ENCODE measurements around the gene SMARCD2.

The SMARCD2 gene

GRCh38 chr17:63824362-63824761 is 18.1 kb downstream of the SMARCD2 start:
- in situ Hi-C loops (cut with HindIII; ENCODE audit: low pct_ligation_motif_present, low sequenced_read_pairs): no loop called here
- Histone ChIP-seq H3K4me3 (ENCODE audit: low read depth, low read length) (no peak overlapping the region), H3K27ac (no peak overlapping the region), H3K36me3 (replicated peaks) (peaks cover 73% of the 10 kb centered on the region), H3K27me3 (replicated peaks) (no peaks in the 10 kb centered on the region)
- DNase-seq: no peak
- TF ChIP-seq CTCF (IDR thresholded peaks at IDR 0.05; ENCODE audit: low read depth, low read length, missing control alignments): no peak

DNA sequence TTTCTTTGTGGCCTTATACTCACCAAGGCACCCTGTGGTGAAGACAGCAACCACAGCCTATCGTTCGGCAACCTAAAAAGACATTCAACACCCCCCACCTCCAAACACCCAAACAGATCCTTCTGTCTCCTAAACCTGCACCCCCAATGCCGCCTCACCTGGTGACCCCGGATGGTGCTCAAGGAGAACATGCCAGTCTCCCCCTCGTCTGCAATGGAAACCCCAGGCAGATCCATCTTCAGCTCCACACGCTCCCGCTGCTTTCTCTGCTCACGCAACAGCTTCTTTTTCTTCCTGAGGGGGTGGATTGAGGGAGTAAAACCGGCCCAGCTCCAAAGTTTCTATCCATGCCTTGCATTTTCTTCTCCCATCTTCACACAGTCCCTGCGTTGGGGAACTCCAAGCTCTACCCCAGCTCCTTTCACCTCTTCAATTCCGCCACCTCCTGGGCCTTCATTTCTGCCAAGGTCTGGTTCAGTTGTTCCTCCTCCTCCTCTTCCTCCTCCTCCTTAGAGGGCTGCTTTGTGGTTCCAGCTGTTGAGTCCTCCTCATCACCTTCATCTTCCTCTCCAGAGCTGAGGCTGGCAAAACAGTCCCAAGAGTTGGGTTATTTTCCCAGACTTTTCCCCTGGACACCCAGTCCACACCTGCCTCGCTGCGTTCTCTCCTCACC is 18.7 kb downstream of the SMARCD2 start:
- DNase-seq: no peak
- no peaks in the 10 kb centered on the region for H3K27me3 ChIP-seq (replicated peaks)
- TF ChIP-seq CTCF (IDR thresholded peaks at IDR 0.05; ENCODE audit: low read depth, low read length, missing control alignments): no peak
- H3K36me3 ChIP-seq (replicated peaks): peaks cover 73% of the 10 kb centered on the region
- in situ Hi-C loops (cut with HindIII; ENCODE audit: low pct_ligation_motif_present, low sequenced_read_pairs): no loop called here
- H3K4me3 ChIP-seq (ENCODE audit: low read depth, low read length): no peak overlapping the region
- no peak overlapping the region for H3K27ac ChIP-seq

DNA sequence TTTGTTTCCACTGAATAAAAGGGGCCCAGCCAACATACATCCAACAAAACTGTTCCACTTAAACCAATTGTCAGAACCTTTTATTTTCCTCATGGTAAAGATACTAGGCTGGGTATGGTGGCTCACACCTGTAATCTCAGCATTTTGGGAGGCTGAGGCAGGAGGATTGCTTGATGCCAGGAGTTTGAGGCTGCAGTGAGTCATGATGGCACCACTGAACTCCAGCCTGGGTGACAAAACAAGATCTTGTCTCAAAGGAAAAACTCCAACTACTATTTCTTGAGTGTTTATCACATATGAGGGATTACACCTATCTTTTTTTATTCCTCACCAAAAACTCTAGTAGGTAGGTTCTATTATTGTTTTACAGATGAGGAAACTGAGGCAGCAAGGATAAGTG is 19.9 kb downstream of the SMARCD2 start:
- DNase-seq: no peak
- no peaks in the 10 kb centered on the region for H3K27me3 ChIP-seq (replicated peaks)
- TF ChIP-seq CTCF (IDR thresholded peaks at IDR 0.05; ENCODE audit: low read depth, low read length, missing control alignments): no peak
- H3K36me3 ChIP-seq (replicated peaks): peaks cover 81% of the 10 kb centered on the region
- H3K27ac ChIP-seq: no peak overlapping the region
- in situ Hi-C loops (cut with HindIII; ENCODE audit: low pct_ligation_motif_present, low sequenced_read_pairs): no loop called here
- H3K4me3 ChIP-seq (ENCODE audit: low read depth, low read length): no peak overlapping the region

GRCh38 chr17:63821804-63822203 is 20.7 kb downstream of the SMARCD2 start:
- in situ Hi-C loops (cut with HindIII; ENCODE audit: low pct_ligation_motif_present, low sequenced_read_pairs): no loop called here
- Histone ChIP-seq H3K4me3 (ENCODE audit: low read depth, low read length) (no peak overlapping the region), H3K27ac (no peak overlapping the region), H3K36me3 (replicated peaks) (peaks cover 89% of the 10 kb centered on the region), H3K27me3 (replicated peaks) (no peaks in the 10 kb centered on the region)
- TF ChIP-seq CTCF (IDR thresholded peaks at IDR 0.05; ENCODE audit: low read depth, low read length, missing control alignments): no peak
- no peak for DNase-seq

DNA sequence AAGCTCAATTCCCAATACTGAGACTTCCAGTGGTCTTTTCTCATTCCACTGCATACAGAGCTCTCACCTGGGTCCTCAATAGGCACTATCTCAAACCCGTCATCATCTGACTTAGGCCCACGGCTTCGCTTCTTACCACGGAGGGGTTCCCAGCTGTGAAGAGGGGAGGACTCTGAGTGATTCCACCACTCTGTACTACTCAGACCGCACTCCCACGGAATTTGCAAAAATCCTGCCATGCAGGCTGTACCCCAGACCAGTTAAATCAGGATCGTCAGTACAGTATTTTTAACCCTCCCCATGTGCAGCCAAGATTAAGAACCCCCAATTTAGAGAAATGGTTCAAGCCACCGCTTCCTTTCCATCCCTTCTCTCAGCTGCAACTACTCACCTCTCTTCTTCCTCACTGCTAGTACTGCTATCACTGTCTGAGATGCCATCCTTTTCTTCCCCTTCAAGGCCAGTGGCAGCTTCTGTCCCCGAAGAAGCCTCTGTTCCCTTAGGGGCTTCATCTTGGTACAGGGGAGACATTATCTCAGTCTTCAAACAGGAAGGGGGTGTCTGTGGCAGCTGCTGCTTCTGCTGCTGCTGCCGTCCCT is 21.4 kb downstream of the SMARCD2 start:
- Histone ChIP-seq H3K36me3 (replicated peaks) (peaks cover 95% of the 10 kb centered on the region), H3K4me3 (ENCODE audit: low read depth, low read length) (no peak overlapping the region), H3K27ac (no peak overlapping the region), H3K27me3 (replicated peaks) (no peaks in the 10 kb centered on the region)
- in situ Hi-C loops (cut with HindIII; ENCODE audit: low pct_ligation_motif_present, low sequenced_read_pairs): no loop called here
- no peak for DNase-seq
- TF ChIP-seq CTCF (IDR thresholded peaks at IDR 0.05; ENCODE audit: low read depth, low read length, missing control alignments): no peak
